SK-N-SH (cell line): ENCODE results near the gene SPRY2. TPM values are rescaled to one million over a fixed set of nuclear protein-coding genes. Genes with fewer than 3 reads are reported as not detected.
A peak's percentile ranks its signal among the peaks of the same experiment; 100 is the strongest.
"Not testable (repeated sequence)": the region's sequence is repeated elsewhere in the genome, so short reads cannot be mapped to it uniquely, and the experiment has no call there.

ENCODE experiments used
- CTCF ChIA-PET: fragments of 300-600, 350-600 bp; formaldehyde crosslinking; extraction: SDS; loops from one replicate; lab custom pipeline; 2021; lab: Yijun Ruan, JAX
- POLR2A ChIA-PET: fragments of 350-600 bp; sonication (Branson Sonifier 250); formaldehyde crosslinking; extraction: SDS; loops from one replicate; lab custom pipeline; 2020; ENCODE audit warnings: antibody characterized with exemption, inconsistent platforms; lab: Yijun Ruan, JAX
- DNase-seq: peaks from one replicate; pipeline ENCODE4 v3.0.0; 2012
- H2AFZ ChIP-seq: fragments of 200-600 bp; sonication (generic); 2 replicates; pipeline ENCODE4 v1.8.1; 2016; ENCODE audit warnings: antibody characterized with exemption, mild to moderate bottlenecking, low read depth
- H3F3A ChIP-seq: fragments of 200-600 bp; sonication (generic); replicated peaks from 2 replicates; pipeline ENCODE3; 2016; ENCODE audit warnings: antibody characterized with exemption, mild to moderate bottlenecking; ENCODE audit not compliant: insufficient read depth
- H3K27ac ChIP-seq, 2 experiments: fragments of 200-500 bp in 1 of 2; fragments of 200-600 bp in 1 of 2; sonication (Bioruptor generic) in 1 of 2; sonication (generic), shearing (Covaris generic) in 1 of 2; 2 replicates each; pipeline versions ENCODE4 v1.5.1 to v1.6.1; 2014 to 2016; ENCODE audit warnings: low read depth in 2 of 2, inconsistent platforms in 1 of 2, low read length in 1 of 2, mild to moderate bottlenecking in 1 of 2, mixed read lengths in 1 of 2
- H3K27me3 ChIP-seq: fragments of 200-600 bp; sonication (generic), shearing (Covaris generic); 2 replicates; pipeline ENCODE4 v1.6.1; 2016; ENCODE audit warnings: mixed run types; ENCODE audit not compliant: insufficient read depth
- H3K36me3 ChIP-seq, 2 experiments: fragments of 200-500 bp in 1 of 2; fragments of 200-600 bp in 1 of 2; sonication (Bioruptor generic) in 1 of 2; sonication (generic) in 1 of 2; replicated peaks in 1 of 2; 2 replicates each; pipeline versions ENCODE3 to v1.5.1; 2014 to 2016; ENCODE audit warnings: low read length in 1 of 2, mild to moderate bottlenecking in 1 of 2; ENCODE audit not compliant: insufficient read depth in 2 of 2, control insufficient read depth in 1 of 2
- H3K4me1 ChIP-seq, 2 experiments: fragments of 200-500 bp in 1 of 2; fragments of 200-600 bp in 1 of 2; sonication (Bioruptor generic) in 1 of 2; sonication (generic), shearing (Covaris generic) in 1 of 2; 2 replicates each; pipeline versions ENCODE4 v1.5.1 to v1.6.1; 2014 to 2016; ENCODE audit warnings: low read depth in 1 of 2, low read length in 1 of 2, mixed run types in 1 of 2; ENCODE audit not compliant: insufficient read depth in 2 of 2, control insufficient read depth in 1 of 2
- H3K4me2 ChIP-seq: fragments of 200-600 bp; sonication (generic), shearing (Covaris generic); 2 replicates; pipeline ENCODE4 v1.6.1; 2017; ENCODE audit warnings: mixed run types
- H3K4me3 ChIP-seq, 2 experiments: fragments of 200-500 bp in 1 of 2; fragments of 200-600 bp in 1 of 2; sonication (Bioruptor generic) in 1 of 2; sonication (generic), shearing (Covaris generic) in 1 of 2; 2 replicates each; pipeline versions ENCODE4 v1.5.1 to v1.8.1; 2014 to 2016; ENCODE audit warnings: low read depth in 2 of 2, inconsistent platforms in 1 of 2, low read length in 1 of 2, mild to moderate bottlenecking in 1 of 2, mixed read lengths in 1 of 2, moderate library complexity in 1 of 2
- H3K79me2 ChIP-seq: fragments of 200-600 bp; sonication (generic); 2 replicates; pipeline ENCODE4 v1.8.1; 2017; ENCODE audit warnings: mild to moderate bottlenecking; ENCODE audit not compliant: insufficient read depth
- H3K9ac ChIP-seq: fragments of 200-600 bp; sonication (generic); 2 replicates; pipeline ENCODE4 v1.6.1; 2017; ENCODE audit warnings: mixed run types
- H3K9me2 ChIP-seq: fragments of 200-600 bp; sonication (generic); 2 replicates; pipeline ENCODE4 v1.6.1; 2017; ENCODE audit warnings: mixed run types
- H3K9me3 ChIP-seq: fragments of 200-600 bp; sonication (generic); 2 replicates; pipeline ENCODE4 v1.6.1; 2017; ENCODE audit warnings: mixed run types, mild to moderate bottlenecking, moderate library complexity
- H4K20me1 ChIP-seq: fragments of 200-600 bp; sonication (generic); 2 replicates; pipeline ENCODE4 v1.6.1; 2017; ENCODE audit warnings: mild to moderate bottlenecking, mixed run types; ENCODE audit not compliant: insufficient read depth
- ELF1 ChIP-seq: IDR thresholded peaks from 2 replicates; pipeline ENCODE4 v1.4.0; 2012
- EP300 ChIP-seq, 2 experiments: IDR thresholded peaks; 2 replicates each; pipeline versions ENCODE4 v1.4.0 to v1.6.1; 2012; ENCODE audit warnings: borderline replicate concordance in 1 of 2, low read depth in 1 of 2, low read length in 1 of 2
- EZH2phosphoT487 ChIP-seq: fragments of 200-600 bp; sonication (generic); IDR thresholded peaks from 2 replicates; pipeline ENCODE4 v1.6.1; 2017; ENCODE audit warnings: low read depth, mixed run types, mild to moderate bottlenecking, antibody characterized with exemption, moderate library complexity, borderline replicate concordance
- FOXJ3 ChIP-seq: sonication (generic); formaldehyde crosslinking; IDR thresholded peaks from 2 replicates; pipeline ENCODE4 v1.5.1; 2020; ENCODE audit warnings: mild to moderate bottlenecking, missing genetic modification reagents
- GABPA ChIP-seq: IDR thresholded peaks from 2 replicates; pipeline ENCODE4 v1.4.0; 2012; ENCODE audit warnings: low read depth, mild to moderate bottlenecking
- GATA2 ChIP-seq: sonication (generic); formaldehyde crosslinking; IDR thresholded peaks from 2 replicates; pipeline ENCODE4 v1.5.0; 2020; ENCODE audit warnings: mild to moderate bottlenecking, missing genetic modification reagents
- IRF3 ChIP-seq: fragments of 150-350 bp; IDR thresholded peaks from 2 replicates; pipeline ENCODE4 v1.6.1; 2016; ENCODE audit warnings: mild to moderate bottlenecking, low read depth, low read length
- JUND ChIP-seq: IDR thresholded peaks from 2 replicates; pipeline ENCODE4 v1.4.0; 2012
- NFIC ChIP-seq: IDR thresholded peaks from 2 replicates; pipeline ENCODE4 v1.4.0; 2012; ENCODE audit warnings: borderline replicate concordance
- NRF1 ChIP-seq: IDR thresholded peaks from 2 replicates; pipeline ENCODE4 v1.6.1; 2012; ENCODE audit warnings: low read depth, mild to moderate bottlenecking, low read length
- POLR2AphosphoS5 ChIP-seq: IDR thresholded peaks from 2 replicates; pipeline ENCODE4 v1.6.1; 2012; ENCODE audit warnings: low read depth, low read length
- RAD21 ChIP-seq: IDR thresholded peaks from 2 replicates; pipeline ENCODE4 v1.6.1; 2012; ENCODE audit warnings: mild to moderate bottlenecking, low read length
- RCOR1 ChIP-seq: fragments of 150-350 bp; IDR thresholded peaks from 2 replicates; pipeline ENCODE4 v1.6.1; 2017; ENCODE audit warnings: antibody characterized with exemption, low read length
- REST ChIP-seq: IDR thresholded peaks from 2 replicates; pipeline ENCODE4 v1.6.1; 2012; ENCODE audit warnings: mild to moderate bottlenecking, low read depth, low read length, moderate library complexity
- RFX5 ChIP-seq: IDR thresholded peaks from 2 replicates; pipeline ENCODE4 v1.6.1; 2012; ENCODE audit warnings: mild to moderate bottlenecking, improper control_type of control experiment, low read length
- SMC3 ChIP-seq: IDR thresholded peaks from 2 replicates; pipeline ENCODE4 v1.6.1; 2012; ENCODE audit warnings: low read depth, low read length, improper control_type of control experiment
- TAF1 ChIP-seq: IDR thresholded peaks from 2 replicates; pipeline ENCODE4 v1.6.1; 2012; ENCODE audit warnings: low read depth, mild to moderate bottlenecking, low read length, moderate library complexity, borderline replicate concordance
- TCF12 ChIP-seq: IDR thresholded peaks from 2 replicates; pipeline ENCODE4 v1.4.0; 2012
- YY1 ChIP-seq: IDR thresholded peaks from 2 replicates; pipeline ENCODE4 v1.4.0; 2012; ENCODE audit warnings: low read depth, mild to moderate bottlenecking
- WGBS: methylation state at CpG from one replicate; pipeline ENCODE4 v1.1.6; 2017; ENCODE audit warnings: low lambda C conversion rate; 5-methylcytosine and 5-hydroxymethylcytosine counted together
- polyA plus RNA-seq, 3 experiments: library from polyadenylated mRNA; depleted of rRNA; stranded (reverse); fragments of >200 nt; gene quantifications; 2 replicates each; pipeline ENCODE4 v1.2.3, GENCODE V29; 2012

Gene SPRY2
- polyA plus RNA-seq, 1 of the 3 experiments (the other 2 are of a cell fraction): 122 TPM

- TF ChIP-seq SMC3: no peak
- TF ChIP-seq TAF1: no peak
Measured at GRCh38 chr13:80345771-80346510, 5.0 kb upstream of the SPRY2 start (continued).

GRCh38 chr13:80344032-80344431 lies 3.1 kb upstream of the SPRY2 start:
- CTCF ChIA-PET: interaction anchor here (0.7 to 4.3 kb wide), 10 partner anchors 12 to 747 kb away, joined by 3 to 44 read pairs (median 9); no protein-coding TSS in a partner anchor
- H2AFZ ChIP-seq: not testable (repeated sequence)

GRCh38 chr13:80342471-80343371 lies 1.8 kb upstream of the SPRY2 start:
- Histone ChIP-seq H3K4me2 (peak overlapping the region; percentile 96), H3K36me3 (peaks cover 5 to 9% of the 10 kb centered on the region in 2 experiments), H3K27ac (peak overlapping the region; percentile 95 to 100; a peak in 3 of 4 replicates), H3K4me3 (peak overlapping the region; percentile 65 to 76), H3K9me2 (no peaks in the 10 kb centered on the region), H4K20me1 (peaks cover 25% of the 10 kb centered on the region), H3K4me1 (peaks cover 5 to 8% of the 10 kb centered on the region in 2 experiments; a peak in 3 of 4 replicates), H3K79me2 (peaks cover 32% of the 10 kb centered on the region), H3F3A (peaks cover 19% of the 10 kb centered on the region), H3K9ac (peak overlapping the region; percentile 95), H3K9me3 (no peaks in the 10 kb centered on the region), H3K27me3 (no peaks in the 10 kb centered on the region), H2AFZ (peak overlapping the region; percentile 95)
- ChIA-PET POLR2A (interaction anchor here (0.9 kb wide), 1 partner anchor 793 kb away, joined by 3 read pairs; no protein-coding TSS in a partner anchor), CTCF (interaction anchor here (0.6 to 4.3 kb wide), 54 partner anchors 13 to 1049 kb away, joined by 3 to 44 read pairs (median 4); no protein-coding TSS in a partner anchor)
- DNase-seq: peak; percentile 84
- WGBS: 49% methylated on average over 27 of the region's 61 CpGs
- TF ChIP-seq RFX5 (no peak), GATA2 (CRISPR knock-in tag) (no peak), NRF1 (0 out of 2 replicates have a peak, but pooled peaks have one; percentile 15), POLR2AphosphoS5 (no peak), RCOR1 (0 out of 2 replicates have a peak, but pooled peaks have one; percentile 19), REST (no peak), JUND (no peak), TAF1 (peak; percentile 64; the same call in 1 of the 2 replicates), YY1 (peak; percentile 44; the same call in 1 of the 2 replicates), NFIC (no peak), EZH2phosphoT487 (no peak), IRF3 (no peak), EP300 (IDR thresholded peaks at IDR 0.05; ENCODE audit: borderline replicate concordance in 1 of 2, low read depth in 1 of 2, low read length in 1 of 2) (no peak), ELF1 (no peak), TCF12 (no peak), FOXJ3 (CRISPR knock-in tag) (no peak), GABPA (peak; percentile 28; the same call in 1 of the 2 replicates), RAD21 (peak; percentile 80)

More at GRCh38 chr13:80344032-80344431, 3.1 kb upstream of the SPRY2 start:
- H3K27ac ChIP-seq, H3K27me3 ChIP-seq, H3K4me2 ChIP-seq, DNase-seq, POLR2A ChIA-PET, H3K4me1 ChIP-seq, H3K9me3 ChIP-seq, H3K4me3 ChIP-seq, H3K36me3 ChIP-seq, H3K9ac ChIP-seq, H3K9me2 ChIP-seq: not testable (repeated sequence)
- Histone ChIP-seq H3F3A (peaks cover 19% of the 10 kb centered on the region), H3K79me2 (peaks cover 19% of the 10 kb centered on the region), H4K20me1 (peaks cover 12% of the 10 kb centered on the region)
- 98% methylated on average over 11 of the region's 11 CpGs for WGBS
